OCI-LY1 (cell line): Measurements from ENCODE around the gene ZNF608.

Experiments
- CTCF ChIP-seq: fragments of 200-600 bp; sonication (generic), shearing (Covaris generic); IDR thresholded peaks from 2 replicates; pipeline ENCODE4 v1.5.1; 2017; ENCODE audit warnings: mild to moderate bottlenecking, antibody characterized with exemption, low read length, moderate library complexity, mixed read lengths
- EZH2 ChIP-seq: fragments of 200-600 bp; sonication (generic), shearing (Covaris generic); IDR thresholded peaks from 2 replicates; pipeline ENCODE4 v1.8.0; 2017; ENCODE audit warnings: borderline replicate concordance, mixed run types, mild to moderate bottlenecking, antibody characterized with exemption, low read length, moderate library complexity, mixed read lengths

DNA sequence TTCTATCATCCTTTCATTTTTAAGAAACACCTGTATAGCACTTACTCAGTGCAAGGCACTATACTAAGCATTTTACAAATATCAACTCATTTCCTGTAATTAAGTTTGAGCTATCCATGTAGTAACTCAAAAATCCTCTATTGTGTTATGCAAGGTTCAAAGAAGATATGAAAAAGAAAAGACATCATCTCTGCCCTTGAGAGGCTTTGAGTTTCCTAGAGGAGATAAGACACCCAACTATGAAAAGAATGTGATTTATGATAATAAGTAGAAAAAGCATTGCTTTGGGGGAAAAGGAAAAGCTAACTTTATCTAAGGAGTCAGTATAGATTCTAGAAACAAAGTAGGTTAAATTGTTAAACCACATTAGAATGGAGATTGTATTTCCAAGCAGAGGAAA lies 14.2 kb upstream of the ZNF608 start:
- TF ChIP-seq CTCF (no peak), EZH2 (no peak)
